Body of pancreas (tissue), 4 donors: Measurements from ENCODE around the gene CLSTN2. TPM values are rescaled to one million over a fixed set of nuclear protein-coding genes. Genes with fewer than 3 reads are reported as not detected.

ENCODE experiments used
- ATAC-seq: fragments of 150-250 bp; one replicate; pipeline ENCODE4 v1.9.1; 2016
- DNase-seq, 4 donors: peaks; one replicate each; pipeline ENCODE4 v3.0.0-alpha.2; 2019
- H3K27ac ChIP-seq, 4 donors: fragments of 200-600 bp; sonication (generic); 1 replicate in 3 of 4; 2 replicates in 1 of 4; pipeline versions ENCODE4 v1.5.1 to v1.6.1; 2016 to 2019; ENCODE audit warnings: mild to moderate bottlenecking in 1 of 4, mixed read lengths in 1 of 4, moderate library complexity in 1 of 4
- H3K27me3 ChIP-seq, 2 donors: fragments of 200-600 bp; sonication (generic); one replicate each; pipeline ENCODE4 v1.6.0; 2016; ENCODE audit warnings: mild to moderate bottlenecking in 1 of 2
- H3K36me3 ChIP-seq, 2 donors: fragments of 200-600 bp; sonication (generic); replicated peaks in 1 of 2; 2 replicates each; pipeline ENCODE4 v1.5.1; 2016; ENCODE audit warnings: low read depth in 2 of 2; ENCODE audit not compliant: insufficient read depth in 1 of 2
- H3K4me1 ChIP-seq: fragments of 200-600 bp; sonication (generic); one replicate; pipeline ENCODE4 v1.6.0; 2016
- H3K4me3 ChIP-seq, 2 donors: fragments of 200-600 bp; sonication (generic); 1 replicate in 1 of 2; 2 replicates in 1 of 2; pipeline ENCODE4 v1.5.1; 2016 to 2019
- H3K9me3 ChIP-seq, 3 donors: fragments of 200-600 bp; sonication (generic); 1 replicate in 2 of 3; 2 replicates in 1 of 3; pipeline ENCODE4 v1.5.1; 2016
- POLR2A ChIP-seq, 3 donors: fragments of 450-650 bp; IDR thresholded peaks; one replicate each; pipeline ENCODE4 v1.6.1; 2016; ENCODE audit warnings: antibody characterized with exemption in 3 of 3, mild to moderate bottlenecking in 2 of 3
- WGBS, 2 donors: methylation state at CpG; one replicate each; pipeline ENCODE4 v1.1.5; 2017; 5-methylcytosine and 5-hydroxymethylcytosine counted together
- intact Hi-C: fragments of 100-400 bp; cut with DNase I; formaldehyde crosslinking; loops from one replicate; pipeline ENCODE4 v1.15.1; 2023
- total RNA-seq, 2 donors: library from RNA; depleted of rRNA; stranded (reverse); fragments of >200 nt; gene quantifications; one replicate each; pipeline ENCODE4 v1.1.0, GENCODE V29; 2016
- TF ChIP-seq, protein P1 (sequence below), 7 experiments: fragments of 450-650 bp in 4 of 7; fragments of 200-600 bp in 3 of 7; sonication (generic) in 3 of 7; IDR thresholded peaks; one replicate each; pipeline ENCODE4 v1.5.1; 2016 to 2019; ENCODE audit warnings: antibody characterized with exemption in 7 of 7

CLSTN2 gene
- total RNA-seq, 2 donors from 2014 or later: 14.5 to 14.8 TPM

DNA sequence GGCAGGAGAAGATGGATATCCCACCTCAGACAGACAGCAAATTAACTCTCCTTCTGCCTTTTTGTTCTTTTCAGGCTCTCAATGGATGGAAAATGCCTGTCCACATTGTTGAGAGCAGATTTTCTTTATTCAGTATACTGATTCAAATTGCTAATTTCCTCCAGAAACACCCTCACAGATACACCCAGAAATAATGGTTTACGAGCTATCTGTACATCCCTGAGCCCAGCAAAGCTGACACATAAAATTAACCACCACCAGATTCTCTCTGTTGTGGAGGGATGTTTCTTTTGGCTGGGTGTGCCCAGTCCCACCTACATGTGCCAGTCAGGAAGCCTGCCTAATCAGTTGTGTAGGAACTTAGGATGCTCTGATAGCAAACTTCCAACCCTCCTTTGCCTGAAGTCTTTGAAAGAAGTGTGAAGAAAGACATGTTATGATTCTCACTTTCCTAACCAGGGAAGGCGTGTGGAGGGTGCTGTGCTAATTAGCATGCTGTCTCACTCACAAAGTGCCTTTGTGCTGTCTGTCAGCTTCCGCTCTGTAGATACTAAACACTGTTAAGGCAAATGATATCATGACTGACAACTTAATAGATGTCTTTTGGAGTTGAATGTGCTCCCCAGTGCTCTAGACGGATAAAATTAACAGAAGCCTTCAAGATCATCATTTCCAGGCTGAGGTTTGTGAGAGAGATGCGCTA lies 208.5 kb downstream of the CLSTN2 start:
- Histone ChIP-seq H3K4me3 (no peak overlapping the region), H3K27me3 (no peaks in the 10 kb centered on the region), H3K9me3 (no peaks in the 10 kb centered on the region), H3K4me1 (no peaks in the 10 kb centered on the region), H3K36me3 (no peaks in the 10 kb centered on the region), H3K27ac (no peak overlapping the region)
- DNase-seq (no peak), ATAC-seq (no peak)
- 92% methylated on average over 5 of the region's 5 CpGs for WGBS, 2 donors
- intact Hi-C loops: no loop called here
- TF ChIP-seq POLR2A (IDR thresholded peaks at IDR 0.05): no peak
- TF ChIP-seq, protein P1, sequence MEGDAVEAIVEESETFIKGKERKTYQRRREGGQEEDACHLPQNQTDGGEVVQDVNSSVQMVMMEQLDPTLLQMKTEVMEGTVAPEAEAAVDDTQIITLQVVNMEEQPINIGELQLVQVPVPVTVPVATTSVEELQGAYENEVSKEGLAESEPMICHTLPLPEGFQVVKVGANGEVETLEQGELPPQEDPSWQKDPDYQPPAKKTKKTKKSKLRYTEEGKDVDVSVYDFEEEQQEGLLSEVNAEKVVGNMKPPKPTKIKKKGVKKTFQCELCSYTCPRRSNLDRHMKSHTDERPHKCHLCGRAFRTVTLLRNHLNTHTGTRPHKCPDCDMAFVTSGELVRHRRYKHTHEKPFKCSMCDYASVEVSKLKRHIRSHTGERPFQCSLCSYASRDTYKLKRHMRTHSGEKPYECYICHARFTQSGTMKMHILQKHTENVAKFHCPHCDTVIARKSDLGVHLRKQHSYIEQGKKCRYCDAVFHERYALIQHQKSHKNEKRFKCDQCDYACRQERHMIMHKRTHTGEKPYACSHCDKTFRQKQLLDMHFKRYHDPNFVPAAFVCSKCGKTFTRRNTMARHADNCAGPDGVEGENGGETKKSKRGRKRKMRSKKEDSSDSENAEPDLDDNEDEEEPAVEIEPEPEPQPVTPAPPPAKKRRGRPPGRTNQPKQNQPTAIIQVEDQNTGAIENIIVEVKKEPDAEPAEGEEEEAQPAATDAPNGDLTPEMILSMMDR (IDR thresholded peaks at IDR 0.05): no peak

DNA sequence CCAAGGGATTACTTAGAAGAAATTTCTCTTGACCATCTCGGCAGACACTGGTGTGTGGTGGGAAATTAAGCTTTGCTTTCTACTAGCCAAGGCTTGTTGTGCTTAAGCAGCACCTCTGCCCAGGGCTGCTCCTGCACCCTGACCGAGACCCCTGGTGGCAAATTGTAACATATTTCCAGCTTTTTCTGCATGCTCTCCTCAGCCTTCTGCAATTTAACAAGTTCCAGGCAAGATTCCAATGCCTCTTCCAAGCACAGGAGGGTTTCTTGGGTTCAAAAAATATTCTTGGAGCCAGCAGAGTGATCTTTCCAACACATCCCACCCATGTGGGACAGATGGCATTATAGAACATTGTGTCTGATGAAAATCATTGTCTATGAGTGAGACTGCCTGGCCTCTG lies 210.5 kb downstream of the CLSTN2 start:
- DNase-seq (no peak), ATAC-seq (no peak)
- no peak overlapping the region for H3K27ac ChIP-seq
- 87 to 94% methylated on average over 2 of the region's 2 CpGs for WGBS, 2 donors
- intact Hi-C loops: no loop called here
- no peaks in the 10 kb centered on the region for H3K27me3 ChIP-seq
- H3K9me3 ChIP-seq: no peaks in the 10 kb centered on the region
- no peak overlapping the region for H3K4me3 ChIP-seq
- H3K36me3 ChIP-seq: no peaks in the 10 kb centered on the region
- TF ChIP-seq, protein P1 (IDR thresholded peaks at IDR 0.05): no peak
- no peak for TF ChIP-seq POLR2A (IDR thresholded peaks at IDR 0.05)
- no peaks in the 10 kb centered on the region for H3K4me1 ChIP-seq

DNA sequence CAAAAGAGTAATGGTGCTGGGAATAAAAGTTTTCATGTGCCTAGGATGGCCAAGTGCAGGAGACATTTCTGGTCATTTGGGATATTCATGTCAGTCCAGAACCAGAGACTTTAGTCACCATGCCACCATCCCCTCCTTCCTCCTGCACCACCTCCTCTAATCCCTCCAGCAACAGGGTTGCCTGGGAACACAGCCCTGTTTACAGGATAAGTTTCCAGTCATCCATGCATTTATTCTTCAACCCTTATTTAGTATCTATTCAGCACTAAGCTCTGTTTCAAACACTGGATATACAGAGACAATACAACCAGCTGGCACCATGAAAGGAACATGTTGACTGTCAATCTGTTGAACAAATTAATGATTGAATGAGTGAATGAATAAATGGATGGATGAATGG lies 211.7 kb downstream of the CLSTN2 start:
- intact Hi-C loops: no loop called here
- Histone ChIP-seq H3K36me3 (no peaks in the 10 kb centered on the region), H3K4me1 (no peaks in the 10 kb centered on the region), H3K4me3 (no peak overlapping the region), H3K27me3 (no peaks in the 10 kb centered on the region), H3K27ac (no peak overlapping the region), H3K9me3 (no peaks in the 10 kb centered on the region)
- DNase-seq (no peak), ATAC-seq (no peak)
- TF ChIP-seq, protein P1 (IDR thresholded peaks at IDR 0.05): no peak
- no peak for TF ChIP-seq POLR2A (IDR thresholded peaks at IDR 0.05)

DNA sequence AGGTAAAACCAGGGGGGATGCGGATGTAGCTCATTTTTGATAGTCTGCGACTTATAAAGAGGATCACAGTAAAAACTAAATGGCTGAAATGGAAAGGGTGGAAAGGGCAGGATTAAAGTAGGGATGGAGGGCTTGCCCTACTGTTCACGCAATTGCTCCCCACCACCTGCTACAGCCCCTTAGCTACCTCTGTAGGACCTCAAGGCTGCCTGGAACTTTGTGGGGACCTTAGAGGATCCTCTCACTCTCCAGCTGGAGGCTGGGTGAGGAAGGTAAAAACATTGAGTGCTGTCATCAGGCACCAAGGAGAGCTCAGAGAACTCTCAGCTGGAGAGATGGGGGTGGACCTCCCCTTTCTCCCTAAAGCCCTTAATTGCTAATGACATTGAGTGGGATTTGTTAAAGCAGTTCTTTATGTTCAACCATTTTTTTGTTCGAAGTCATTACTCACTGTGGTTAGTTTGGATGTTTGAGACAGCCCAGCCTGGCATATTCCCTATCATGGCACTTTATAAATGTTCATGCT lies 213.0 kb downstream of the CLSTN2 start:
- H3K27me3 ChIP-seq: no peaks in the 10 kb centered on the region
- intact Hi-C loops: no loop called here
- TF ChIP-seq, protein P1 (IDR thresholded peaks at IDR 0.05): no peak
- TF ChIP-seq POLR2A (IDR thresholded peaks at IDR 0.05): no peak
- no peaks in the 10 kb centered on the region for H3K9me3 ChIP-seq
- no peak overlapping the region for H3K4me3 ChIP-seq
- no peaks in the 10 kb centered on the region for H3K36me3 ChIP-seq
- WGBS, 2 donors: 86 to 88% methylated on average over 4 of the region's 4 CpGs
- DNase-seq (no peak), ATAC-seq (no peak)
- no peak overlapping the region for H3K27ac ChIP-seq
- no peaks in the 10 kb centered on the region for H3K4me1 ChIP-seq

DNA sequence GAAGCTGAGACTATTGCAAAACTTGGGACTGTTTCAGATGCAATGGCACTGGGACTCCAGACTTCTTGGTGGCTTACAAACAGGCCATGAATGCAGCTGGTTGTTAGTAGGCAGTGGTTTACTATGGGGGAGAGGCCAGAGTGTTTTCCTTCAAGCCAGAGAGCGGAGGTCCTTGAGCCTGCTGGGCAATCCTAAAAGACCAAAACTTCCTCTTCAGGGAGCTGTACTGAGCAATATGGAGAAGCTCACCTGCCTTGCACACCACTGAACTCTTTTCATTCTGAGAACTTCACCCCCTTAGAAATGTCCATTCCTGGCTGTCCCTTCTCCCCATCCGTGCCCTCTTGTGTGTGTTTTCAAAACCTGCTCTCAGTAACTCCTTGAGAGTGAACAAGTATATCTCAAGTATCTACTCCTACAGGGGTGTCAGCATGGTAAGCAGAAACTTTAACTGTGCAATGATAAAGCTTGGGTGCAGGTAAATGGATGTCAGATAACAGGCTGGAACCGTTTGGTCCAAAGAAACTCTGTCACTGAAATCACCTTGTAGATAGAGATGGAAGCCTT lies 213.9 kb downstream of the CLSTN2 start:
- intact Hi-C loops: no loop called here

More for the DNA sequence above, 213.9 kb downstream of the CLSTN2 start:
- TF ChIP-seq, protein P1 (IDR thresholded peaks at IDR 0.05): no peak
- no peak for TF ChIP-seq POLR2A (IDR thresholded peaks at IDR 0.05)
- no peak for ATAC-seq
- WGBS, 2 donors: 71 to 86% methylated on average over 3 of the region's 3 CpGs
- no peaks in the 10 kb centered on the region for H3K9me3 ChIP-seq
- no peaks in the 10 kb centered on the region for H3K27me3 ChIP-seq
- H3K36me3 ChIP-seq: no peaks in the 10 kb centered on the region
- no peaks in the 10 kb centered on the region for H3K4me1 ChIP-seq
- DNase-seq: no peak
- no peak overlapping the region for H3K27ac ChIP-seq
- no peak overlapping the region for H3K4me3 ChIP-seq
